GM19351 (cell line): ENCODE results near the gene PAX8.

ENCODE experiments used
- ATAC-seq: cut with Tn5 transposase; IDR thresholded peaks from one replicate; pipeline ENCODE4 v1.9.1; 2021; ENCODE audit warnings: mild to moderate bottlenecking, moderate library complexity; ENCODE audit not compliant: unreplicated experiment

Gene PAX8

GRCh38 chr2:113224647-113225236 lies 54.0 kb downstream of the PAX8 start:
- no peak for ATAC-seq

DNA sequence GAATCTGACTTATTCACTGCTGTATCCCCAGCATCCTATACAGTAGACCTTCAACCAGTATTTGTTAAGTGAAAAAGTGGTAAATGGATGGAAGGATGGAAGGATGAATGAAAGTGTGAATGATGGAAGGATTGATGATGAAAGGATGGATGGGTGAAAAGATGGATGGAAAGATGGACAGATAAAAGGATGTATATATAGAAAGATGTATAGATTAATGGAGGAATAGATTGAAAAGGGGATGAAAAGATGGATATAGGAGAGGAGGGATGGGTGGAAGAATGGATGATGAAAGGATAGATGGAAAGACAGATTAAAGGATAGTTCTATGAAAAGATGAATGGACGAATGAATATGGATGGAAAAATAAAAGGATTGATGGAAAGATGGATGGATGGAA lies 54.9 kb downstream of the PAX8 start:
- ATAC-seq, result no peak

- no peak for ATAC-seq
These were observed 56.9 kb downstream of the PAX8 start for GRCh38 chr2:113221846-113222245.

DNA sequence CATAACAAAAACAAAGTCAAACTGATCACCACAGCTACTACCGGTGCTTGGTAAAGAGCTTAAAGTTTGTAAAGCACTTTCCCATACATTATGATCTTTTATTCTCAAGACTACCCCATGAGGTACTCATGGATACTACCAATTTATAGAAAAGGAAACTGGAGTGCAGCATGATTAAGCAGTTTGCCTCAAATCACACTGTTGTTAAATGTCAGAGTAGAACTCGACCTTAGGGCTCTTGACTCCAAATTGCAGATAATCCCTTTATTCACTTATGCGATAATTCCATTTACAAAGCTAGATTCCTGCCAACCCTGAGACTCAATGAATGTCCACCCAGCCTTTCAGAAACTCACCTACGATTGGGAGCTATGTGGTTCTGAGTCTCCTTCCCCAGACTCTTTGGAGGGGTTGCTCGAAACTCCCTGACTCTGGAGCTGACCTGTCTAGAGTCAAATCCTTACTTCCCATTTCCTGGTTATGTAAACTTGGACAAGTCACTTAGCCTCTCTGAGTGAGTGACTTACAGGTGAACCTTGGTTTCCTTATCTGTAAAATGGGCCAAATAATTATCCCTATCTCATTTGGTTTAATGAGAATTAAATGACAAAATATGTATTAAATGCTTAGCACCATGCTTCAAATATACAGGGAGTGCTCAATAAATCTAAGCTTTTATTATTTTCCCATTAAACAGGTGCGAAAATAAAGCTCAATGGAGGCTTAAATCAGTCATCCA lies 57.6 kb downstream of the PAX8 start:
- no peak for ATAC-seq

DNA sequence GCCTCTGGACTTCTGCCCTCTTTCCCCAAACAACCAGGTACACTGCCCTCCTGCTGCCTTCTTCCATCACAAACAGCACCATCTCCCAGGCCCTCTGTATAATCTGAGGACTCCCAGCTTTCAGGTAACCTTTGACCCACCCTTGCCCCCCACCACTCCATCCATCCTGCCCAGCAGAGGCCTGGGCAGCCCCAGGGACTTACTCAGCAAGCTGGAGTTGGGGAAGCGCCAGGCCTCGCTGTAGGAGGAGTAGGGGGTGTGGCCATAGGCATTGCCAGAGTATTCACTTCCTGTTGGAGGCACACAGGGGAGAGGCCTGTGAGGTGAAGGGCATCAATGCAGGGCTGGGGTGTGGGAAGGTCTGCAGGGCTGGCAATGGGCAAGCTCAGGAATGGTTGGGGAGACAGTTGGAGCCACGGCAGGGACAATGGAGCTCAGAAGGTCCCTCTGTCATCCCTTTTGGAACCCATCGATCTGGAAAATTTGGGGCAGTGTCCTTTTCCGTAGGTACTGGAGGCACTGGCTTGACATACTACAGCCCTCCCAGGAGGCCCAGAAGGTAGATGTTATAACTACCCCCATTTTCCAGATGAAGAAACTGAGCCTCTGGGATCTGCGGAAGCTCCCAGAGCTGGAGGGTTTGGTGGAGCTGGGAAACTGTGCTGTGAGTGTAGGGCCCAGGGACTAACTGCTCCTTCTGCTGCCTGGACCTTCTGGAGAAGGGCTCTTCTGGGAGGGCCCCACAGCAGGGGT lies 58.7 kb downstream of the PAX8 start:
- no peak for ATAC-seq

DNA sequence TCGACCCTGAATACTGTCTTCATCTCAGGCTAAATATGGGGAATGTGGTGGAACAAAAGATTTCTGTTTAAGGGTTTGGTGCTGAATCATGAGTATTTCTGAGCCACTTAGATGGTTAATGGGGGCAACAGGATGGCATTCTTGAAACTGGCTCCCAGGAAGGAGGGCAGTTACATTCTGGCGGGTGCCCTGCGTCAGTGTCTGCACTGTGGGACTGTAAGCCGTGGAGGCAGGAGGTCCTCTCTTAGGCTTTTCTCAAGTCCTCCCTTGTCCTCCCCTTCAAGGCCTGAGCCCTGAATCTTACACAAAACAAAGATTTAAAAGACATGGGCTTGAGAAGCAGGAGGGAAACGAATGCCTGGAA lies 59.2 kb downstream of the PAX8 start:
- ATAC-seq, result no peak

DNA sequence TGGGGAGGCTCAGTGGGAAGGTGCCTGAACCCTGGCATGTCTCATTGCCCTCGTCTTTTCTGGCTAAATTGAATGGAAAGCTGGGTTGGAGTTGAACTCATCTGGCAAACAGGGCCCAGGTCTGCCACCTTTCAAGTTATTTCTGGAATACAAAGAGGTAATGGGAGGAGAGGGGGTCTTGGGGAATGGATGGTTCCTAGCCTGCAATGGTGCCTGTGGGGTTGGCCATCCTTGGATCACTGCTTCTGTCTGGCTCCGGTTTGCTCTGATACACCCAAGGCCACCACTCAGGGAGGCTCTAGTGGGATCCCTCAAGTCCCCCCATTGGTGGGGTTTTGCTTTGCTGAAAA lies 59.7 kb downstream of the PAX8 start:
- no peak for ATAC-seq

DNA sequence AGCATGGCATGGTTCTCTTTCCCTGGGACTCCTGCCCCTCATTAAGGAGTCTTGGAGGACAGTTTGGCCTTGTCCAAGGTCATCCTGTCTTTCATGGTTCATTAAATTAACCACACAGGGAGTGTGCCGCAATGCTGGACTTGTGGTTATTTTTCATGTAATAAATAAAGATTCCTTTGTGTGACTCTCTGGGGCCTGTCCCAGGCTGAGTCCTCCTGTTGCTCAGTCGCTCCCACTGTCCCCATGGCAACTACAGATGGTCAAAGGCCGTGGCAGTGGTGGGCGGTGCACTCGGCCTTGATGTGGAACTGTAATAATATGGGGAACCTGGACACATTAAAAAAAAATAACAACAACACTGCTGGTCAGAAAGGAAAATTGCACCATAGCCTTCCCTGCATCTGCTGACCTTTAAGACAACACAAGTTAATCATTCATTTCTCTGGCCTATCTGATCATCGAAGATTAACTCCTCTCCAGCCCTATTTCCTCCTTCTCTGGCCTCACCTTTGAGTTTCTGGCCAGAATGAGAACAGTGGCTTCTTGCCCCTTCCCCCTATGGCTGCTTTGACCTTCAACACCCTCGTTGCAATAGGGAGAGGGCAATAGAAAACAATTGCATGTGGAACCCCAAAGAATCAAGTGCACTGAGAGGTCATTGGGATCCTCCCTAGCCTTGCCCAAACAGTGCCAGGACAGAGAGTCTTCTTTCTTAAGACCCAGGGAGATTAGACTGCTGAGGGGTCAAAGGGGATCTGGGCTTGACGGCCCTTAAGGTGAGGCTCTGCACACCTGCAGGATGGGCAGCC lies 60.2 kb downstream of the PAX8 start:
- no peak for ATAC-seq

GRCh38 chr2:113217455-113218282 lies 61.1 kb downstream of the PAX8 start:
- ATAC-seq, result no peak

GRCh38 chr2:113216891-113217454 lies 61.7 kb downstream of the PAX8 start:
- no peak for ATAC-seq

DNA sequence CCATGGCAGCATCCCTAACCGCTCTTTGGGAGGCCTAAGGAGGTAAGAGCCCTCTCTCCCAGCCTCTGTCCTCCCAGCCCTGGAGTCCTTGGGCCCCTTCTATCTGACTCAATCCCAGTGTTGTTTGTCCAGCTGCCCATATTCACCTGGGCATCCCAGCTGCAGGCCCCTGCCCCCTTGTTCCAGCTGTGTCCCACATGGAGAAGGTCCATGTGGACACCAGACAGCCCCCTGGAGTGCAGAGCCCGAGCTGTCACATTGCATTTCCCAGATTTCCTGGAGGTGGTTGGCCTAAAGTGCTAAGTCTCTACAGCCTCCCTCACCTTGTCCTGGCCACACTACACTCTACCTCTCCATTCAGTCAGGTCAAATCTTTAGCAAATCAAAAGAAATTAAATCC lies 62.4 kb downstream of the PAX8 start:
- ATAC-seq, result no peak

DNA sequence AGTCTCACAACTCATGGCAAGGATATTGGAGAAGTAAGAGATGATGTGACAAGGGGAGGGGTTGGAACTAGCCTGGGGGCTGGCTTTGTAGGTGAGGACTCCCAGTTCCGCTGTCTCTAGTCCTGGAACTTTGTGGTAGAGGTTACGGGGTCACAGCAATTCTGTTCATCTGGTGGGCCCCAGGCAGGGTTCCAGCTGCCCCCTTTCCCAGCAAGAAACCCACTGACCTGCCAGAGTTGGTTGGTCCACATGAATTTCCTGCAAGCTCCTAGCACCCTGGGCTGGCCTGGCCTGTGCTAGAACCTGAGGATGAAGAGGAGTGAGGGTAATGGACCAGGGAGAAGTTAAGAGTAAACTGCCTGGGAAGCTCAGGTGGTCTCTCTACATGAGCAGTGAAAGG lies 63.7 kb downstream of the PAX8 start:
- ATAC-seq, result no peak

DNA sequence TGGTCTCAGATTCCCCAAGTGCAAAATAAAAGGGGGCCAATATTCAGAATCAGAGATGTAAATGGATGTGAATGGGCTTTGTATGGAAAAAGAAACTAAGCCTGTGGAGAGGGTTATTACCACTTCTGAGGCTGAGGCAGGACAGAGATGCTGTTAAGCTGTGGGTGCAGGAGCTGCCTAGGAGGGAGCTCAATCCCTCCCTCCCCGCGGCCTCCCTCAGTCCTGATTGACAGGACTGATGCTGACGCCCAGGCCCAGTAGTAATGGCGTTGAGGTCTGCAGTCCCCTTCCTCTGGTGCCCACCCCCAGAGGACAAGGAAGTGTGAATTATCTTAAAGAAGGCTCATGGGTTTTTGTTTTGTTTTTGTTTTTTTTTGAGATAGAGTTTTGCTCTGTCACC lies 64.6 kb downstream of the PAX8 start:
- ATAC-seq, result no peak

DNA sequence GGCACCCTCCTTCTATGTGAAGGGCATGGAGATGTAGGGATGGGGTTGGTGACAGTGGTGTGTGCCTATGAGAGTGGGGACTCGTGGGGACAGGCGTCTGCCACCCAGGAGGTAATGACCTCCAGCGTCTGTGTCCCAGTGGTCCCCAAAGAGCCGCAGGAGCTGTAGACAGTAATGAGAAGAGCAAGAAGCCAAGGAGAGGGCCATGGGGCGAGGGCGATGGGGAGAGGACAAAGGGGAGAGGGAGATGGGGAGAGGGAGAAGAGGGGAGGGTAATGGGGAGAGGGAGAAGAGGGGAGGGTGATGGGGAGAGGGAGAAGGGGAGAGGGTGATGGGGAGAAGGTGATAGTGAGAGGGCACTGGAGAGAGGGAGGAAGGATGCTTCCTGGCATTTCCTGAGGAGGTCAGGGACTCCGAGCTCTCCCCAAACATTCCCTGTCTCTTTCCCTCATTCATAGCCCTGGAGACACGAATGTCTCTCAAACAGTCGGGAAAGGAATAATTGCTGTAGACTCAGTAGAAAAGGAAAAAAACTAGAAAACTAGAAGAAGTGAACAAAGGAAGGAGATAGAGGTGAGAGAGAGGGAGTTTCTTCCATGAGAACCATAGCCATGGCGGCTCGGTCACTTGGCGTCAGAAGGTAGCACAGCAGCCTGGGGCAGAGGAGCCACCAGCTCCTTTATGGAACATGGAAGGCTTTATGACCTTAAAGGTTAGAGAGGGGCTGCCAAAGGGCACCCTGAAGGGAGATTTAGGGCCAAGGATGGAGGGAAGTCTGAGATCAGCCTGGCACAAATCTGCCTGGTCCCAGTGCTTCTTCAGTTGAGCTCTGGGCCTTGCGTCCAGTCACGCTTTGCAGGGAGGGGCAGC lies 65.4 kb downstream of the PAX8 start:
- no peak for ATAC-seq

GRCh38 chr2:113212245-113213060 lies 66.3 kb downstream of the PAX8 start:
- no peak for ATAC-seq

DNA sequence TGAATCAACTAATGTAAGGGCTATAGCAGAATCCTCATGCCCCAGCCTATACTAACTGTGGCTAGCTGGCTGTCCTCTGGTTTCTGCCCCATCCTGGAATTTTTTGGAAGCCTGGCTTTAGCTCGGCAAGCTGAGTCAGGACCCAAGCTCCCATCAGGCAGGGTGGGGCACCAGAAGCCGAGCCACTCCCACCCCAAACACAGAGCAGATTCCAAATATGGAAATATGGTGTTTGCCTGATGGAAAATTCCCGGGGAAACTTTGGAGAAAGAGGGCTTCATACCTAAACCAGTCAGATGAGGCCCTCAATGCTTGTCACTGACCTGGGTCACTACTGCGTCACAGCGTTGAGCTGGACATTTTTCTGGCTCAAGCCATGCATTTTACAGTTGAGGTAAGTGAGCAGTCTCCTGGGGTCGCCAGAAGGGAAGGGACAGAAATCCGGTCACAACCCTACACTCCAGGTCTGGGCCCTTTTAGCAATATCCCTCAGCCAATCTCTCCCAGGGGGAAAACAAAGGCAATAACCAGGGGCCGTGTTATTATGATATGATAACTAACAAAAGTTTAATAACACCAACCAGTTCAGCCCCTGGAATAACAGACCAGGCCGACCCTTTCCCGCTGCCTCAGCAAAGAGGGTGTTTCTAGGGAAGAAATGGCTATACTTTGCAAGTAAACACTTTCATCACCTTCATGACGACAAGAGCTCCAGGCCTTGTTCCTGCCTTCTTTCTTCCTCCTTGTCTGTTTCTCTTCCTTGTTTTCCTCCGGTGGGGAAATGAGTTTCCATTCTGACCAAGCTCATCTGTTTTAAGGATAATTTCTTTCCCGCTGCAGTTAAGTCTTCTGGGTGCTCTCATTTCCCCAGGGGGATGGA lies 67.3 kb downstream of the PAX8 start:
- no peak for ATAC-seq

DNA sequence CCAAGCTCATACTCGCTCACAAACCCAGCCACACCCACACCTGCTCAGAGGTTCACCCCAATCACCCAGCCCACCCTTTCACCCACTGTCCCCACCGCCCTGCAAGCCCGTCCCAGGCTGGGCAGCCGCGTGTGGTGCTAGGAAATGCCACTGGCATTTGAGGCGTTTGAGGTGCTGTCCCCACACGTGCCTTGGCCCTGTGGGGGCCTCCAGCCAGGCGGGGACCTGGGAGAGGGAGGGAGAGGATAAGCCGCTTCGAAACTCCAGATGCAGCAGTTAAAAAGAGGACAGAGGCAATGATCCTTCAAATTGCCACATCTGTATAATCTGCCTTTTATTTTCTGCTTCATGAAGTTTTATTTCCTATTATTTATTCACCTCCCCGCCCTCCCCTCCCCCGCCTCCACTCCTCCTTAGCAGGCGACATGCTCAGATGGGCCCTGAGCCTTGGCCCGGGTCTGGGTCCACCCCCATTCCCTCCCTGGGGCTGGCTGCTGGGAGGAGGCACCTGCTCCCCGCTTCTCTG lies 69.0 kb downstream of the PAX8 start:
- ATAC-seq, result no peak
